Hematopoietic multipotent progenitor cell treated with erythropoietin and hydrocortisone succinate and interleukin-3 and kit ligand, for 8 days (in vitro differentiated cells): ENCODE measurements around the gene DMRTC2.
"Not testable (repeated sequence)": the region's sequence is repeated elsewhere in the genome, so short reads cannot be mapped to it uniquely, and the experiment has no call there.

Experiments used
- DNase-seq: peaks from one replicate; pipeline ENCODE4 v3.0.0-alpha.2; 2015

The DMRTC2 gene

DNA sequence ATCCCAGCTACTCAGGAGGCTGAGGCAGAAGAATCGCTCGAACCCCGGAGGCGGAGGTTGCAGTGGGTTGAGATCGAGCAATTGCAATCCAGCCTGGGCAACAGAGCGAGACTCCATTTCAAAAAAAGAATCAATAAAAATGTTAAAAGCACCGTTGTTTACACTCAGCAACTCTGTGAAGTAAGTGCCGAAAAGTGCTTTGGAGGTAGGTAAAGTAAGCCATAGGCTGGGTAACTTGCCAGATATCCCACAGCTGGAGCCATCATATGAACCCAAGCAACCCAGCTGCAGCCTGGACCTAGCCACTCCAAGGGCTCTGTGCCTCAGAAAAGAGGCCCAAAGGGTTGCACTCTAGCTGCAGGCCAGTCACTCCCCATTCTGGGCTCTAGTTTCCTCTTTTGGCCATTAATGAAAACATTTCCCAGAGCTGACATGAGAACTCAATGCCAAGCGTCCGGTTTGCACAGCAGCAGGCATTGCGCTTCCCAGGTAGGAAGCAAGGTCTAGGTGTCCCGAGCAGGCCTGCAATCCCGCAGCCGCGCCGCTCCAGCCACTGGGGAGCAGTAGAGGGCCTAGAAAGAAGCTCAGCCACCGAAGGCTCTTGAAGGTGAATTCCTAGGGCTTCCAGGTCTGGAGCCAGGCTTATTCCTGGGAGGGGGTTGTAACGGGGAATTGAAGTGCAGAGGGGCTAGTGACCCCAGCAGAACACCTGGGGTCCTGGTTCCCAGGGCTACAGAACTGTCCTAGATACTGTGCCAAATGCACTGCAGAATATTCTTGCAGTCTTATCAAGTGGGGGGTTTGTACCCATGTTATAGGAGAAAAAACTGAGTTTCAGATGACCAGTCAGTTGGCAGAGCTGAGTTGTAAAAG, 28.2 kb downstream of the DMRTC2 start:
- DNase-seq, result peak; percentile 74

DNA sequence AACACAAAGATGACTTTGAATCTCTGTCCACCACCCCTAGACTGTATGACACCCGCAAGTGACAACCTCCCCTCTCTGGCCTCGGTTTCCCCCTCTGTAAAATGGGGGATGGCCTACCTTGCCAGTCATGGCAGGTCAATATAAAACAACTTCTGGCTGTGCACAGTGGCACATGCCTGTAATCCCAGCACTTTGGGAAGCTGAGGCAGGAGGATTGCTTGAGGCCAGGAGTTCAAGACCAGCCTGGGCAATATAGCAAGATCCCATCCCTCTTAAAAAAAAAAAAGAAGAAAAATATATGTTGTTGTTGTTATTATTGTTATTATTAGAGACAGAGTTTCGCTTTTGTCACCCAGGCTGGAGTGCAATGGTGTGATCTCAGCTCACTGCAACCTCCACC, 31.1 kb downstream of the DMRTC2 start:
- DNase-seq, result not testable (repeated sequence)

DNA sequence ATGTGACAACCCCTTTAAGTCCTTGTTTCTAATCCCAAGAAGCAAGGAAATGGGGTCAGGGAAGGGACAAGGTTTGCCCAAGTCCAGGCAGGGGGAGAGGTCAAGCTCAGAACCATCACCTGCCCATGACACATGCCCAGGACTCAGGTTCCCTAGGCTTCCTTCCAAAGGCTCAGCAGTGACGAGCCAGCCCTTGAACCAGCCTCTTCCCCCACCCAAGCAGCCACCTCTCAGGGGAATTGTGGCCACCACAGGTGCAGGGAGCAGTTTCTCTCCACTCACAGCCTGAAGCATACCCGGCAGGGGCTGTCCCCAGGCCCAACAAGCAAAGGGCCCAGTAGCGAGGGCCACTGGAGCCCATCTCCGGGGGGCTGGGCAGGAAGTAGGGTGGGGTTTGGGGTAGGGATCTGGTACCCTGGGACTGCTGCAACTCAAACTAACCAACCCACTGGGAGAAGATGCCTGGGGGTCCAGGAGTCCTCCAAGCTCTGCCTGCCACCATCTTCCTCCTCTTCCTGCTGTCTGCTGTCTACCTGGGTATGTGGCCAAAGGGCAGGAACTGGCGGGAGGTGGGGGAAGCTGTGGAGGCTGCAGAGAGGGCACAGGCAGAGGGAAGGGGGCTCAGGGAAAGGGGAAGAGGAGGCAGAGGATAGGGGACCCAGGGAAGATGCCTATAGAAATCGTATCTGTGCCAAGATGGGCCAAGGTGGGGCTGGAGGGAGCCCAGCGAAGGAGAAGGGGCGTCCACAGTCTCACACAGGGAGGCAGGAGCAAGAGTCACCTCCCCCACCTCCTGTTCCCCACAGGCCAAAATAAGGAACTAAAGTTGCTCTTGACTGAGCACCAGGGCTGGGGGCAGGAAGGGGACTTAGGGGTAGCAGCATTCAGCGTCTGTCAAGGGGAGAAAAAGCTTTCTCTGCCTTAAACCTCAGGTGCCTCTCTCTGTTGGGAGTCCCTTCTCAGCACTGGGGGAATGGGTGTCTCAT, 32.3 kb downstream of the DMRTC2 start, which contains the start of gene CD79A:
Gene CD79A (plus strand): TSS at position 433 of the 986 bp plus-strand sequence. CDS start 26 bp downstream, at position 459.
- DNase-seq, result no peak

DNA sequence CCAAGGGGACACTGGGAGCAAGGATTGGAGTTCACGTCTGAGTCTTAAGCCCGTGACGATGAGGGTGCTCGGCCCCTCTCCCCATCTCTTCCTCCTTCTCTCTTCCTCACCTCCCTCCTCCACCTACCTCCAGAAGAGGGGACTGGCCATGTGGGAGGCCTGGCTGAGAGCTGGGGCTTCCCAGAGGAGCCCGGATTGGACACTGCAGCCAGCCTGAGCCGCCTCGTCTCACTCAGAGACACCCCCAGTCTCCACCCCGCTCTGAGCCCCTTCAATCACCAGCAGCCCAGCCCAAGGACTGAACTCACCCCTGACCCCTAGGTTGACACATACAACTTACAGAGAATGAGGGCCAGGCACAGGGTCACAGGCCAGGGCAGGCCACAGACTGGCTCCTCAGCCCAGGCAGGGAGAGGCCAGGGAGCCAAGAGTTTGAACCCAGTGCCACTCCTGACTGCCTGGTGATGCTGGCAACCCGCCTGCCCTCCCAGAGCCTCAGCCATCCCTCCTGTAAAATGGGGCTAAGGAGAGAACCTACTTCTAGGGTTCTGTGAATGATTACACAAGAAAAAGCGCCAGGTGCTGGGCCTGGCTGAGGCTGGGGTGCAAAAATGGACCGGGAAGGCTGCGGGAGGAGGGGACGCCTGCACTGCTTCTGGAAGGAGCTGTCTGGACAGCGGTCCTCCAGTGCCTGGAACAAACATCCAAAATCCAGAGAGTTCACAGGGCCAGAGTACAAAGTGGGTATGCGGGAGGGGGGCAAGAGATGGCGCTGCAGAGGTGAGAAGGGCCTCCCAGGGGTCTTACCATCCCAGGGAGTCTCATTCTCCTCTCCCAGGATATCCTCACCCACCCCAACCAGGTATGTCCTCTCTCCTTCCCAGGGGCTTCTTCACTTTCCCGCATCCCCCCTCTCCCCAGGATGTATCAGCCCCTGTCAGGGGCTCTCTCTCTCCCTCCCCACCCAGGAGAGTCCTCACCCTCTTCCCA, 33.4 kb downstream of the DMRTC2 start:
- DNase-seq, result no peak

DNA sequence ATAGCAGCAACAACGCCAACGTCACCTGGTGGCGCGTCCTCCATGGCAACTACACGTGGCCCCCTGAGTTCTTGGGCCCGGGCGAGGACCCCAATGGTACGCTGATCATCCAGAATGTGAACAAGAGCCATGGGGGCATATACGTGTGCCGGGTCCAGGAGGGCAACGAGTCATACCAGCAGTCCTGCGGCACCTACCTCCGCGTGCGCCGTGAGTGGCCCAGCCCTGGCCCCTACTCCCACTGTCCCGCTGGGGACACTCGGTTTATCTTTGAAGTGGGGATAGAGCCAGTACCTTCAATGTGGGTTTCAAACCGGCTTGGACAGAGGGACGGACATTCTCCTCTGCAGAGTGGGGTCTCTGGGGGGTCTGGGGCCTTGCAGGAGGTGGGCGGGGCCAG, 34.2 kb downstream of the DMRTC2 start:
- DNase-seq, result no peak

DNA sequence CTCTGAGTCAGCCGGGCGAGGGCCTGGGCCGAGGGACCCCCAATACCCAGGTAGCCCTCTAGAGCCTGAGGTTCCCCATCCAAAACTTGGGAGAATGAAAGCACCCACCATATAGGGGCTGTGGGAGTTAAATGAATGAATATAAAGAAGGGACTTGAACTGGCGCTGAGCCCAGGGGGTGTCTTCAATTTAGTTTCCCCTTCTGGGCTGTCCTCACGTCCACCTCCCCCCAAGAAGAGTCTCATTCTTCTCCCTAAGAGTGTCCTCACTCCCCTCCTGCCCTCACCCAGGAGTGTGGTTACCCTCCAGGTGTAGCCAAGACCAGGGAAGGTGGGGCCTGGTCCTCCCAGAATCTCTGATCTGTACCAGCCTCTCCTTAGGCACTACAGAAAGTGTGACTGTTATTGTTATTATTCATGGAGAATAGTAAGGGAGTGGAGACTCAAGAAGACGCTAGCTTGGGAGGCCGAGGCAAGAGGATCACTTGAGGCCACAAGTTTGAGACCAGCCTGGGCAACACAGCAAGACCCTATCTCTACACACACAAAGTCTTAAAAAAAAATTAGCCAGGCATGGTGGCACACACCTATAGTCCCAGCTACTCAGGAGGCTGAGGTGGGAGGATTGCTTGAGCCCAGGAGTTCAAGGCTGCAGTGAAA, 35.0 kb downstream of the DMRTC2 start:
- no peak for DNase-seq

DNA sequence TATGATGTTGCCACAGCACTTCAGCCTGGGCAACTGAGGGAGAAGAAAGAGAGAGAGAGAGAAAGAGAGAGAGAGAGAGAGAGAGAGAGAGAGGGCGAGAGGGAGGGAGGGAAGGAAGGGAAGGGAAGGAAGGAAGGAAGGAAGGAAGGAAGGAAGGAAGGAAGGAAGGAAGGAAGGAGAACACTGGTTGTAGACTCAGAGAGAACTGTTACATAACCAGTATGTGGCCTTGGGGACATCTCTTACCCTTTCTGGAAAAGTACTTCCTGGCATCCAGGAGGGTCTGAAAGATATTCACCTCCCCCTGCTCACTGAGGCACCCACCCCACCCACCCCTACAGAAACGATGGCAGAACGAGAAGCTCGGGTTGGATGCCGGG, 35.5 kb downstream of the DMRTC2 start:
- DNase-seq, result no peak

DNA sequence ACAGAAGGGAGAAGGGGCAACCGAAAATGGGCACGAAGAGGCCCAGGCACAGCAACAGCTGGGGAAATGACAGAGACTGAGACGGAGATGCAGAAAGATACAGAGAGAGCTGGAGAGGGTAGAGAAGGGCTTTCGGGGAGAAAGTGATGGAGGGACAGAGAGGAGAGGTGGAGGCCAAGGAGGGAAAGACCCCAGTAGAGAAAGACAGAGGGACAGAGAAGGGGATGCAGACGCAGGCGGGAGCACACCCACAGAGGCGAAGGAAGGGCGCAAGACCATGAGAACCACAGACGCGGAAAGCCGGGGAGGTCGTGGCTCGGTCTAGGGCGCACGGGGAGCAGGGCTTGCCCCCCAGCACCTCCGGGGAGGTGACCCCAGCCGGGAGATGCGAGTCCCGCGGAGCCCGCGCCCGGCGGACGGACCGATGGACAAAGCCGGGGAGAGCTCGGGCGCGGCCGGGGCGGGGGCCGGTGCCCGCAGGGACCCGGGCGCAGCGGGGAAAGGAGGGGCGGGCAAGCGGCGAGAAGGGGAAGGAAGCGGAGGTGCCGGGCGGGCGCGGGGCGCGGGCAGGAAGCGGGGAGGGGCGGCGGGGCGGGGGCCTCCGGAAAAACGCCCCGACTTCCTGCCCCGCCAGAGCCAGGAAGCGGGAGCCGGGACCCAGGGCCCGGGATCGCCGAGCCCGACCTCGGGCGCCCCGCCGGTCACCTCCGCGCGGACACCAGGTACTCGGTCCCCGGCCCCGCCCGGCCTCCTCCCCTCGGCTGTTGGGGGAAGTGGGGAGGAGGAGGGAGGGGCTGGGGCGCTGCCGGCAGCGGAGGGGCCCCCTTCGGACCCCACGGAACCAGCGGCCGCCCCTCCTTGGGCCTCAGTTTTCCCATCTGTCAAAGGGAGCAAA, 38.0 kb downstream of the DMRTC2 start, which contains the start of gene ARHGEF1:
Gene ARHGEF1 (plus strand): TSS at position 617 of the 895 bp plus-strand sequence. CDS start 4,899 bp downstream, outside the sequence.
- no peak for DNase-seq

DNA sequence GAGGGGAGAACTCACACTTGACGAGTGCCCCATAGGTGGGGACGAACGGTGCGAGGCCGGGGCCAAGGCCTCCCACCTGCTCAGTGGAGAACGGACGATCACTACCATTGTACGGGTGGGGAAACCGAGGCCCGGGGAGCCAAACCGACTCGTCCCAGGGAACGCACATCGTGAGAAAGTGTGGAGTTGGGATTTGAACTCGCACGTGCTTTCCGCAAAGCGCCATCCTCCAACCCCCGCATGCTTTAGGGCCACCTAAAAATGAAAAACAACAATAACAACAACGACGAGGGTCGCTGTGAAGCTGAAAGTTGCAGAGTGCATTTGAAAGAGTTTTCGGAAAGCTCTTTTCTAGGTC, 38.6 kb downstream of the DMRTC2 start:
- no peak for DNase-seq

DNA sequence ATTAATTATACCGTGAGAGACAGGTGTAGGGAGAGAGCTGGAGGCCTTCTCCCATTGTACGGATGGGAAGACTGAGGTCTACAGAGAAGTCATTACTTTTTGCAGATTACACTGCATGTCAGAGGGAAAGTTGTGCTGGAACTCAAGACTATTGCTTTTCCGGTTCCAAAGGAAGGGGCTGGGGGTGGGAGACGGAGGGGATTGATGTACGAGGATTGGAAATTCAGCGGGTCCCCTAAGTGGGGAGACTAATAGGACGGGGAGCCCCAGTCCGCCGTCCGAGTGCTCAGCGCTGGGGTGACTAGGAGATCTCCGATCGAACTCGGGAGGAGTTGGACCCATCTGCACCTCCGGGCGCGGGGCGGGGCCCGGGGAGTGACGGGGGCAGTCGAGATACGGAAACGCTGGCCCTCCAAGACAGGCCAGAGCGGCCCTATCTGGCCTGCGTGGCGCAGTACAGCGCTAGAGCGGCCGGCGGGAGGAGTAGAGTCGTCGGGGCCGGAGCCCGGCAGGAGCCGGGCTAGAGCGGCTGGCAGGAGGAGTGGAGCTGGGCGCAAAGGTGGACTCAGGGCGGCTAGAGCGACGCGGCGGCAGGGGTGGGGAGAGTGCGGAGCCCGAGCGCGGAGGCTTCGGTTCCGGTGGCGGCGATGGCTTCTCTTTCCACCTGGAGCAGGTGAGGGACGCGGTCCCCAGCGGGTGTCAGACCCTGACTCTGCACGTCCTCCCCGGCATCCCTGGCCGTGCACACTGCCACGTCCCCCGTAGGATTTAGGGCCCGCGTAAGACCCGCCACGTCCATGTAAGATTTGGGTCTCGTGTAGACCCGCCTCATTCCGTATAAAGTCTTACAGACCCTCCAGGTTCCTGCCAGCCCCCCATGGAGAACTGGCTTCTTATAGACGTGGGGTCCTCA, 39.2 kb downstream of the DMRTC2 start:
- DNase-seq, result peak; percentile 97

DNA sequence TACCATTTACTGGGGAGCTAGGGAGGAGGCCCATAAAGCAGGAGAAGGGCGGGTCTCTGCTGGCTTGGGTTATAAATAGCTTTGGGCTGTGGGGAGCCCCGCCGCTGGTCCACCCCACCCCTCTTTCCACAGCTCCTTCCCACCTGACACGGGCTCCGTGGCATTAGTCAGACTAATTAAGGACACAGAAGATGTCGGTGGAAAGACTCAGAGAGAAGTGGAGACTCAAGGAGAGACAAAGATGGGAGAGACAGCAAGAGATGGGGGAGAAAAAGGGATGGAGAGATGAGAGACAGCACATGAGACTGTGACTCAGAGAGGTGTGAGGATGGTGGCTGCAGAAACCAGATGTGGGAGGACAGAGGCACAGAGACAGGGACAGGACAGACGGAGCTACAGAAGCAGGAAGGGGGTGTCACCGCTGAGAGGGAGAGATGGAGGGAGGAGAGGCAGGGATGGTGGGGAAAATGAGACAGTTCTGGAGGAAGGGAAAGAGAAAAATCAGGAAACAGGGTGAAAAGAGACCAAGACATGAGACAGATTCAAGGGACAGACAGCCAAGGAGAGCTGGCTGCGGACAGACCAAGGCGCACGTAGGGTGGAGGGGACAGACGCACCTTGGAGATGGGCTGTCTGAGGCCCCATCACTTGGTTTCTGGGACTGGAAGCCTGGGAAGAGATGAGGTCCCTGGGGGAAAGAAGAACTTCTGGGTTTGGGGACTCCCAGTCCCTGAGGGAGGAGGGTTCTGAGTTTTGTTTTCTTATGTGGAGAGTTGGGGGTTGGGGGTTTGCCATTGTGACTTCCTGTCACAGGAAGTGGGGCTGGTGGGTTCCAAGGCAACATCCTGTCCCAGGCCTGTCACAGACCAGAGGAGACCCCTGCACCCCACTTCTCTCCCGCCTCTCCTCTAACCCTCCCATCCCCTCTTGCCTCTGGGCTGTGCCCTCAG, 42.2 kb downstream of the DMRTC2 start:
- no peak for DNase-seq

DNA sequence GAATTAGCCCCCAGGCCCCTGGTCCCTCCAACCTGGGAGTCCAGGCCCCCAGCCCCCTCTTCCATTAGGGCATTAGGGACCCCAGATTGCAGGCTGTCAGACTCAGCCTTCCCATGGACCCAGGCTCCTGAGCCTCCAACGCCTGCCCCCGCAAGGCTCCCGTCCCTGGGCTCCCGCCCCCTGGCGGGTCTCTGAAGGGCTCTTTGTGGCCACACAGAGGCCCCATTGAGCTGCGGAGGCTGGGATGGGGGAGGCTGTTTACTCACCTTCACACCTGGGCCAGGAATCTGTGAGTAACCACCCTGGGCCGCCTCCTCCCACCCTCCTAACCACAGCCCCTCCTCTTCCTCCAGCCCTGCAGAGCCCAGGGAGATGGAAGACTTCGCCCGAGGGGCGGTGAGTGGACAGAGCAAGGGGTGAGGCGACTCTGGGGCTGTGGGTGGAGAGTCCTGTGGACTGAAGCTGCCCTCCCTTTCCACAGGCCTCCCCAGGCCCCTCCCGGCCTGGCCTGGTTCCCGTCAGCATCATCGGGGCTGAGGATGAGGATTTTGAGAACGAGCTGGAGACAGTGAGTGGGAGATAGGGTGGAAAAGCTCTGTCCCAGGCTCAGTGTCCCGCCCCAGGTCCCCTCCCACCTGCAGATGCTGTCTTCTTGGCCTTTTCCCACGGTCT, 43.0 kb downstream of the DMRTC2 start:
- no peak for DNase-seq

DNA sequence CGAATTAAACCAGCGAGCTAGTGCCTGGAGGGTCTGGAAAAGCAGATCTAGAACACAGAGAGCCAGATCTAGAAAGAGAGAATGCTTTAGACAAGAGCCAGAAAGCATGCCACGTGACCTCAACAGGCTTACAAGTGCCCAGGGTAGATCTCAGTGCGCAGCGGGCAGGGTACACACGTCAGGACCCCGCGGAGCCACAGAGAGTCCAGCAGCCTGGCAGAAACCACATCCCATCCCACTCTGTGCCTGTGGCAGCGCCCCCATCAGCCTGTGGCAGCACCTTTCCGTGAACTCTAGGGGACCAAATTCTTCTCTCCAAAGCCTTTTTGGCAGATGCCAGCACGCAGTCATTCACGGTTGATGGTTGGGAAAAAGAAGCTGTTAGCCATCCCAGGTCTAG, 44.1 kb downstream of the DMRTC2 start:
- DNase-seq, result no peak

DNA sequence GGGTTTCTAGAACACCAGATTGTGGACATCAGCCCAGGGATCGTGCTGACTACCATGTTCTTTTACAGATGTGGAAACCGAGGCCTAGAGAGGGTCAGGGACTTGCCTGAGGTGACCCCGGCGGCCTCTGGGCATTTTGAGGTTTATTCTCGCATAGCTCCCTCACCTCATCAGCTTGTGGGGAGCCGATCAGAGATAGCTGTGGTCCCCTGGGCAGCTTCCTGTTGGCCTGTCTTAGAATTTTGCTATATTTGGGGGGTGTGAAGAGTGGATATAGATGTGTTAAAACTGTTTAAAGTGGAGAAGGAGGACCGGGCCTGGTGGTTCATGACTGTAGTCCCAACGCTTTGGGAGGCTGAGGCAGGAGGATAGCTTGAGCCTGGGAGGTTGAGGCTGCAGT, 45.1 kb downstream of the DMRTC2 start:
- no peak for DNase-seq

DNA sequence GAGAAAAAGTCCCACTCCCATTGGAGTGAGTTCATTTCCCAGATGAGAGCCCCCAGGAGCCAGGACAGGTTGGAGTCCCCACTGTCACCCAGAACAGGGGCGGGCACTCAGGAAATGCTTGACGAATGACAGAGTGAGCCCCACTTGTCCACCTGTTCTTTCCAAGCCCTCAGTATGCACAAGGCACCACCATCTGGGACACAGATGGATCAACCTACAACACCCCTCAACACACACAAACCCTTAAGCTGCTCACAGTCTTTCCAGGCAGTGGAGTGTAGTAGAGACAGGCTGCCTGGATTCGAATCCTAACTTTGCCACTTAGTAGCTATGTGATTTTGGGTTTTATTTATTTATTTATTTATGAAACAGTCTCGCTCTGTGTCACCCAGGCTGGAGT, 46.1 kb downstream of the DMRTC2 start:
- DNase-seq, result no peak

DNA sequence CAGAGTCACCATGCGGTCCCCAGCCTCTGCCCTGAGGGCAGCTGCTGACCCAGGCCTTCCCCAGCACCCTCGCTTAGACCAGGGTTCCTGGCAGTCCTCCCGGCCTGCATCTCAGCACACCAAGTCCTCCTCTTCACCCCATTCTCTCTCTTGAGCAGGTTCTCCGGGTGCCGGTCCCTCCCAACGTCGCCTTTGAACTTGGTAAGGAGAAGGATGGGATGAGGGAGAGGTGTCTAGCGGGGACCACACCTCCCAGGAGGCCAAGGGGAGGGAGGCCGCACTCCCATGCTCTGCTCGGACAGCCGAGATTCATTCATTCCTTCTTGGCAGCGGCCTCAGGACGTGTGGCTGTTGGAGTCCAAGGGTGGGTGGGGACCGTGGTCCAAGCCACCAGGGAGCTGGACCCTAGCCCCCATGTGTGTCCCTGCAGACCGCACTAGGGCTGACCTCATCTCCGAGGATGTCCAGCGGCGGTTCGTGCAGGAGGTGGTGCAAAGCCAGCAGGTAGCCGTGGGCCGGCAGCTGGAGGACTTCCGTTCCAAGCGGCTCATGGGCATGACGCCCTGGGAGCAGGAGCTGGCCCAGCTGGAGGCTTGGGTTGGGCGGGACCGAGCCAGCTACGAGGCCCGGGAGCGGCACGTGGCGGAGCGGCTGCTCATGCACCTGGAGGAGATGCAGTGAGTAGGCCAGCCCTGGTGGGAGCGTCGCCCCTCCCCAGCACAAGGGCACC, 47.5 kb downstream of the DMRTC2 start:
- DNase-seq, result no peak

DNA sequence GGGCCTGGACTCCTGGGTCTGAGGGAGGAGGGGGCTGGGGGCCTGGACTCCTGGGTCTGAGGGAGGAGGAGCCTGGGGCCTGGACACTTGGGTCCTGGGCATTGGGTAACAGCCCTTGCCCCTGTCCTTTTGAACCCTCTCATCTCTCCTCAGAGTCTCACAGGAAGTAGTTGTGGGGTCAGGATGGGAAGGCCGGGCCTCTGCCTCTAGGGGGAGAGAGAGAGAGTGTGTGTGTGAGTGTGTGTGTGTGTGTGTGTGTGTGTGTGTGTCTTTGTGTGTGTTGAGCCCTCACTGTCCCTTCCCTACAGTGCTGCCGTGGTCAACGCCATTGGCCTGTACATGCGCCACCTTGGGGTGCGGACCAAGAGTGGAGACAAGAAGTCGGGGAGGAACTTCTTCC, 49.1 kb downstream of the DMRTC2 start:
- DNase-seq, result no peak
